ENCODE data around the gene CELF2. TPM values are rescaled to one million over a fixed set of nuclear protein-coding genes. Genes with fewer than 3 reads are reported as not detected.
A peak's percentile ranks its signal among the peaks of the same experiment; 100 is the strongest.

Gene CELF2
- total RNA-seq, 1 experiment from 2014 or later = 0.76 TPM

DNA sequence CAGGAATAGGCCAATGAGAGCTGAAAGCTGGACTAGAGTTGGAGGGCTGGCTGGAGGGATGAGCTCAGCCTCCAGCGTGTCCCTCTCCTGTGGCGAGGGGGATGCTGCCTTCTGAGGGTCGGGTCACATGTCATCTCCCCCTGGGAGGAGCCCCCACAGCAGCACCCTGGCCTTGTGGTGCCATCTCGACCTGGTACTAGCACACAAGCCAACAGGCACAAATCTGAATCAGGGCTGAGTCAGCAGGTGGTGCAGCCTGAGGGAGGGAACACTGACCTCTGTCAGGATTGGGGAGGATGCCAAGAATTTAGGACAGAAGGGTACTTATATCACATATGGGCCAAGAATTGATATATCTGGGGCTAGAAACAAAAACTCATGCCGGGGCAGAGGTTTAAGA, 280.4 kb downstream of the CELF2 start:
- DNase-seq (ENCODE audit: low read depth) = peak; percentile 1

- DNase-seq (ENCODE audit: low read depth) = no peak
Measured at GRCh38 chr10:11299125-11299524, 281.5 kb downstream of the CELF2 start.

DNA sequence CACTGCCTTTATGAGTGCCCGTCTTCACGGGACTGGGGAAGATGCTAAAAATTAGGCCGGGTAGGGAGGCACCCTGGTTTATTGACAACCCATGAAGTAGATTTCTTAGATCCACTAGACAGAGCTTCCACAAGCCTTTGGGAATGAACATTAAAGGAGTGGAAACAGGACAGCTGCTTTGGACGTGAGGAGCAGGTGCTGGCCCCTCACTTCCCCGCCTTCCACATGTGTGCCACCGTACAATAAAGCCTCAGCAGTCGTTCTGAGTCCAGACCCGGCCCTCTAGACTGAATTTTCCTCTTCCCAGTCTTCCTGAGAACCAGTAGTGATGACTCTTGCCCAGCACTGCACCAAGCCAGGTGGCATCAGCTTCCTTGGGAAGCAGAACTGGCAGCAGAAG, 282.4 kb downstream of the CELF2 start:
- no peak for DNase-seq (ENCODE audit: low read depth)

- no peak for DNase-seq (ENCODE audit: low read depth)
Measured at GRCh38 chr10:11300563-11300962, 282.9 kb downstream of the CELF2 start.

DNA sequence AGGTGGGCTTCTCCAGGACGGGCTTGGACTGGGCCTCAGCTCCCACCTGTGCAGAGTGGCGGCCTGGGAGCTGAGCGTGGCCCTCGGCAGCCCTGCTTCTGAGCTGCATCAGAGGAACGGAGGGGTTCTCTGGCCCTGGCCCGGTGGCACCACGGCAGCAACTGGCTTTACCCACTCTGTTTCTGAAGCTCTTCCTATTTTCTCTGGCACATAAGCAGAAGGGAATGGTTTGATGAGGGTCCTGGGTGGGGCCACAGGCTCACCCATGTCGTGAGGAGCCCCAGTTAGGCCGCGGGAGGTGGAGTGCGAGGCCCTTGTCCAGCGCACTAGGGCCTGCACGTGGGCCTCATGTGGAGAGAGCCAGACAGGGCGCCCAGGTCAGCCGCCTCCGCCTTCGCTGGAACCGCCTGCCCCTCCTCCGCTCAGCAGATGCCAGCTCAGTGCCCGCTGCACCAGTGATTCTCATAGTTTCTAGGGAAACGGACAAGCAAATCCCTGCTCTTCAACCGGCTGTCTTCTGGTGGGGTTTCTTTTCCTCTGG, 284.0 kb downstream of the CELF2 start:
- DNase-seq (ENCODE audit: low read depth) = no peak

GRCh38 chr10:11302181-11302580, 284.5 kb downstream of the CELF2 start:
- DNase-seq (ENCODE audit: low read depth) = no peak

- no peak for DNase-seq (ENCODE audit: low read depth)
Measured at GRCh38 chr10:11303361-11304170, 285.9 kb downstream of the CELF2 start.

GRCh38 chr10:11304906-11305585, 287.4 kb downstream of the CELF2 start:
- no peak for DNase-seq (ENCODE audit: low read depth)

DNA sequence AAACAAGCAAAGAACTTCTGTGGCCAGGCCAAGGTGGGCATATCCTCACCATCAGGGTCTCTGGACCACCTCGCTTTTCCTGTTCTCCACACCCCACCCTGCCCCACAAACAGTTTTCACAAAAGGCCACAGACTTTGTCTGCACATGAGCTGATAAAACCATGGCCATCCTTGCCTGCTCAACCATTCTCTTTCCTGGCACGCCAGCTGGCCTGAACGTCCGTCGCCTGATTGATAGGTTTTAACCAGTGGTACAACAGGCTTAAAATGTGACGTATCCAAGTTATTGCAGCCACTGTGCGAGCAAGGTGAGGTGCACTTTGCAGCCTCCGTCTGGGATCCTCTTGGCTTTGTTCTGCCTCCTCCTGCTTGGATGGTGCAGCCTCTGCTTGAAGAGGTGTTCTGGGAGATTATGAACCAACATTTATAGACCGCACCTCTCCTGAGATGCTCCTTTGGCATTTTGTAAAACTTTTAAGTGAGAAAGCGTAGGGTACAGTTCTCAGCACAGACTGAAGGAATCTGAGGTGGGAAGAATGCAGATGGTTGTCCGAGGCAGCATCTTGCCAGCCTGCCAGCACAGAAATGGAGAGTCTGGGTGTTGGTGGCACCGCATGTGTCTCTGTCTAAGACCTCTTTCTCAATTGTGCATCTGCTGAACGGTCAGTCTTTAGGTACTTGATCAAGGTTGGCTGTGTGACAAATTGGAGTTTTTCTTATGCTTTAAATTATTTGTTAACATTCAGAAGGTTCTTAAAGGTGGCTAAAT, 288.3 kb downstream of the CELF2 start:
- DNase-seq (ENCODE audit: low read depth) = no peak

DNA sequence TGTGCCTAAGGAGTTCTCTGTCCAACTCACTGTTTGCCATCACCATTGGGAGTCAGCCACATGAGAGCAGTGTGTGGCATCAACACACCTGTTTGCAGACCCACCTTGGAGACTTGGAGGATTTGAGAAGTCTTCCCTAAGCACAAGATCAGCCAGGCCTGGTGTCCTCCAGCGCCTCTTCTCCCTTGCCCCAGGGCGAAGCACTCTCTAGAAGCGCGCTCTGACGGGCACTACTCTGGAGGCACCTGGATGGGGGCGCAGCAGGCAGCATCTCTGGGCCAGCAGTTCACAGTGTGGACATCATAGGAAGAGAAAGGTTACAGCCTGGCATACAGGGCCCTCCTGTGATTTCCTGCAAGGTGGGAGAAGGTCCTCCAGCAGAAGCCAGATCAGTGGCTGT, 289.3 kb downstream of the CELF2 start:
- DNase-seq (ENCODE audit: low read depth) = no peak

- DNase-seq (ENCODE audit: low read depth) = no peak
Measured at GRCh38 chr10:11307937-11308336, 290.3 kb downstream of the CELF2 start.

DNA sequence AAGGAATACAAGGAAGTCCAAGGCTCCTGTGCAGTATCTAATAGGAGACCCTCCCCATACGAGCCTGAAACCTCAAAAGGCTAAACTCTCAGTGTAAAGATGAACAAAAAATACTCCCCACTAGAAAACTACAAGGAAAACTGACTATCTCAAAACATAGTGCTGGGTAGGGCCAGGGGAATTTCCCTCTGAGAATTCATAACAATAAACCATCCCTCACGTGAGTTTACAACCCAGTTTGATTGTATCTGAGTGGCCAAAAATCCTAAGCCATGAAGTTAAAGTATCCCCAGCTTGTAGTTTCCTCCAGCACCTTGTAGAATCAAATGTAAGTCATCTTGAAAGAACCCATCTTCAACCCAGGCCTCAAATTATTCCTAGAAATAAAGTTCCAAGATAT, 293.4 kb downstream of the CELF2 start:
- no peak for DNase-seq (ENCODE audit: low read depth)

- no peak for DNase-seq (ENCODE audit: low read depth)
Measured at GRCh38 chr10:11313463-11313862, 295.8 kb downstream of the CELF2 start.

- no peak for DNase-seq (ENCODE audit: low read depth)
Measured at GRCh38 chr10:11317936-11318670, 300.4 kb downstream of the CELF2 start.

DNA sequence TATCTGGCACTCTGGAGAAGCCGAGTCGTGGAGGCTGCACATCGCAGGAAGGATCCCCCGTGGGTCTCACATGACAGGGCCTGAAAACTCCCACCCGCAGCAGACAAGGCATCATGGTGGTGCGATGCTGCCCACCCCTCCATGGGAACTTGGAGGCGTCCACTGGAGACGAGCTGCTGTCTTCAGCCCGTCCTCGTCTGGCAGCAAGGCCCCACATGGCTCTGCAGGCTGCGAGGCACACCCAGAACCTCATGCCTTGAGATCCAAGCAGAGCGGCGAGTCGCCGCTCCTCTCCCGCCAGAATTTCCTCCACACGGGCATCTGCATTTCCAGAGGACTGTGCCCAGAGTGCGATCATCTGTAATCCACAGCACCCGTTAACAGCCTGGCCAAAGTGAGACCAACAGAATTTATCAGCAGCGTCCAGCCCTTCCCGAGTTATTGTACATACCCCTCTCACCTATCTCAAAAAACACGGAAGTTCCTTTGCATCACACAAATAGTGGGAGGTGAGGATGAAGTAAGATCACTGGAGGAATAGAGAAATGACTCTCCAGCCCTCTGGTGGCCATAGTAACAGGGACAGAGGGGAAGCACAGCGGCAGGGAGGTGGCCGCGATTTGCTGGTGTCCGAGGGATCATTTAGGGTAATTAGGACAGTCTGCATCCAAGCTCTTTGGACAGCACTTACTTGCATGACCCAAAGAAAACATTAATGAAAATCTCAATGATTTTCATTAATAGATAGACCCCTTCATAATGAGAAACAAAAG, 301.3 kb downstream of the CELF2 start:
- DNase-seq (ENCODE audit: low read depth) = no peak

DNA sequence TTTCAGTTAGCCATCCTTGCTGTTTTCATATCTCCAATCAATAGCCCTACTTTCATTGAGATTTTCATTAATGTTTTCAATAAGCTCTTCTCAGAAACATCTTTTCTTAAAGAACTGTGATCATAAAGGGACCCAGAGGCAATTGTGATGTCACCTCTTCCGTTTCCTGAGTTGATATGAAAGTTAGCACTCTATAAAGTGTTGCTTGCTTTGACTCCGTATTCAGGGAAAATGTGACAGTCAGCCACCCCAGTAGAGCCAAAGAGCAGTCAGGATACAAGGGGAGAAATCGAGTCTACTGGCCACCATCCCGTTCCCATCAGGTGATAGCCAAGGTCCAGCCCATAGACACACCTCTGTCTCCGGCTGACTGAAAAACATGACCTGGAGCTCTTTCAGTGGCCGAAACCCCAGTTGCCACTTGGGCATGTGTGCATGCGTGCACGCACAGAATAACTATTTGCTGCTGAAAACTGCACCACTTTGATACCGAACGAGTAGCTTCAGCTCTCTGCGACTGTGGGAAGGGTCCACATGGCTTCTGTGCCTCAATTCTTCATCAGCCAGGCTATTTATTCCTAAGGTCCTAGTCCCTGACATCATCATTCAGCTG, 302.4 kb downstream of the CELF2 start:
- no peak for DNase-seq (ENCODE audit: low read depth)

DNA sequence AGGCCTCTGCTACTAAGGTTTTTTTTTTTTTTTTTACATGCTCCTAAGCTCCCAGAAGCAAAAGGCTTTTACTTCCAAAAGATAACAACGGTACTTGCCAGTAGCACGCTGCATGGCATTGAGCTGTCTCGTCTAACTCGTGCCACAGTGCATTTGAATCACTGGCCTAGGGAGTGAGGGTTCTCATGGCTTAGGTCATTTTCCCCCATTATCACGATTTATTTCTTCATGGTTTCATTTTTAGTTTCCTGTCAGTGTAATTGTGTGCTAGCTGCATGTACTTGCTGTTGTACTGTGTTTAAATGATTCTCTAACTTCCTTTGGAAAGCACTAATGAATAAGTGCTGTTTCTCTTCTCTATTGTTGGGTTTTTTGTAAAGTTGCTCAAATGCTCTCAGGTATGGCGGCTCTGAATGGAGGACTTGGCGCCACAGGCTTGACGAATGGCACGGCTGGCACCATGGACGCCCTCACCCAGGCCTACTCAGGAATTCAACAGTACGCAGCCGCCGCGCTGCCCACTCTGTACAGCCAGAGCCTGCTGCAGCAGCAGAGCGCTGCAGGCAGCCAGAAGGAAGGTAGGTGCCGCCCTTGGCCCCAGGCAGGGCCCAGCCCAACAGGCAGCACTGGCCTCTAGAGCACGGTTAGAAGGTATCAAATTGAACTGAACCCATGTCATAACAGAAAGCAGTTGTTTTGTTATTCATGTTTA, 303.3 kb downstream of the CELF2 start:
- no peak for DNase-seq (ENCODE audit: low read depth)

GRCh38 chr10:11322698-11323097, 305.0 kb downstream of the CELF2 start:
- no peak for DNase-seq (ENCODE audit: low read depth)

GRCh38 chr10:11324761-11325321, 307.2 kb downstream of the CELF2 start:
- no peak for DNase-seq (ENCODE audit: low read depth)
